Adipose tissue (tissue), 3 donors: ENCODE measurements around the gene CNTNAP5. TPM values are rescaled to one million over a fixed set of nuclear protein-coding genes. Genes with fewer than 3 reads are reported as not detected.

Experiments
- H3K27ac ChIP-seq: one replicate; pipeline ENCODE4 v1.5.1; 2013; ENCODE audit warnings: low read depth, low read length
- WGBS, 3 donors: extraction: QIAGEN DNeasy Blood & Tissue Kit; methylation state at CpG; one replicate each; pipeline ENCODE4 v1.1.7; 2013; 5-methylcytosine and 5-hydroxymethylcytosine counted together
- polyA plus RNA-seq, 3 donors: library from polyadenylated mRNA; stranded (reverse); fragments of 200-250 nt; gene quantifications; one replicate each; pipeline ENCODE4 v1.2.3, GENCODE V29; 2013
- donor health status: healthy with polysubstance abuse.
- donor health status: Bipolar disorder and iron deficiency.
- donor health status: healthy.

CNTNAP5 gene
- polyA plus RNA-seq, 3 donors = 0.10 TPM; not detected in 2

- no peak overlapping the region for H3K27ac ChIP-seq
- 69 to 88% (median 86%) methylated on average over 5 of the region's 5 CpGs for WGBS, 3 donors
These were observed 106.2 kb downstream of the CNTNAP5 start for GRCh38 chr2:124131276-124131675.

DNA sequence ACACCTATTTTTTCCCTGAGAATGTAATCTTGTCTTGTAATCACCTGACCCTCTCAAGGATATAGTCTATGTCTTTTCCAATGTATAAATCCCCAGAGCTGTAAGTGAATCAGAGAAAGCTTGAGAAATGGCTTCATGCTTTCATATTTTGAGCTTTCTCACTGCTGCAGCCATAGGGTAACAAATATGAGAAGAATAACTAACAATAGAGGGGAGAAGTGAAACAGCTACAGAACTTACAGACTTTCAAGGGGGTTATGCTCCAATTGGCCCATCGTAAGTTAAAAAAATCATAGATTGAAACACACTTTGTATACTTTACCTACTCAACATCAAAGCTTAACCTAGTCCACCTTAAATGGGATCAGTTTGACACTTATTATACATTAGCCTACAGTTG, 111.0 kb downstream of the CNTNAP5 start:
- H3K27ac ChIP-seq = no peak overlapping the region
- WGBS, 3 donors = 81 to 92% (median 82%) methylated on average over 1 of the region's 1 CpG

DNA sequence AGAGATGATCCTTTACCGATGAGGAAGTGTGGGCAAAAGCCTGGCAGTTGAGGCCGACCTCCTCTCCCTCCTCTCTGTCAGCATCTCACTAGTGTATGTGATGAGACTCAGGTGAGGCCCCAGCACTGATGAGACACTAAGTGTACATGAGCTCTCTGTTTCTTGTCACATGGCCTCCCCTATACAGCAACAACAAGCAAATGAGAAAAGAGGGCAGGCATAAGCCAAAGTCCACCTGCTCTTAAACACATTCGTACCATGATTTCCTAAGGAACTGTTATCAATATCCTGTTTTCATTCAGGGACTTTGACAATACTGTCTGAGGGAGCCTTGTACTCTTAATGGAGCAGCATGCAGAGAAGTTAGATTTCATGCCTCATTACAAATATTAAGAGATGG, 113.0 kb downstream of the CNTNAP5 start:
- H3K27ac ChIP-seq = no peak overlapping the region
- WGBS, 3 donors = 65 to 89% (median 85%) methylated on average over 3 of the region's 3 CpGs

- no peak overlapping the region for H3K27ac ChIP-seq
- 60 to 72% (median 67%) methylated on average over 4 of the region's 4 CpGs for WGBS, 3 donors
These were observed 120.9 kb downstream of the CNTNAP5 start for GRCh38 chr2:124145982-124146381.

- H3K27ac ChIP-seq = no peak overlapping the region
- WGBS, 3 donors = 82 to 85% (median 82%) methylated on average over 9 of the region's 9 CpGs
These were observed 122.5 kb downstream of the CNTNAP5 start for GRCh38 chr2:124147552-124147951.

- no peak overlapping the region for H3K27ac ChIP-seq
- WGBS, 3 donors = 47 to 67% (median 64%) methylated on average over 6 of the region's 6 CpGs
These were observed 124.5 kb downstream of the CNTNAP5 start for GRCh38 chr2:124149571-124149970.

DNA sequence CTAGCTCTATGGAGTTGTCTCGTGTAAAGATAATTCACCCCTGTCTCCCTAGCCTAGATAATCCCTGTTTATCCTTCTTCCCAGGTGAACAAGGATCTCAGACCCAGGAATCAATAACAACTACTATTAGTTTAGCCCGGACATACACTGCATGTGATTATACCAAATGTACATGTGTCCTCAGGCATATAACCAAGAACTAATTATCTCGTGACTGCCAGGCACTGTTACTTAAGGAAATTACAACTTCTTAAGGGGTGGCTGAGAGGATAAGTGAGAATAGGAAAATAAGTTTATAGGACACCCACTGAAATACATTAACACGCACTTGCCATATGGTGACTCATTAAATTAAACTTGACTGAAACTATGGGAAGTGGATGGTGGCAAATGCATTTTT, 126.6 kb downstream of the CNTNAP5 start:
- WGBS, 3 donors = 62 to 87% (median 86%) methylated on average over 4 of the region's 4 CpGs
- H3K27ac ChIP-seq = no peak overlapping the region

- 86 to 94% (median 89%) methylated on average over 8 of the region's 8 CpGs for WGBS, 3 donors
- no peak overlapping the region for H3K27ac ChIP-seq
These were observed 128.6 kb downstream of the CNTNAP5 start for GRCh38 chr2:124153713-124154112.

- H3K27ac ChIP-seq = no peak overlapping the region
- WGBS, 3 donors = 62 to 77% (median 75%) methylated on average over 1 of the region's 1 CpG
These were observed 134.1 kb downstream of the CNTNAP5 start for GRCh38 chr2:124159166-124159565.

DNA sequence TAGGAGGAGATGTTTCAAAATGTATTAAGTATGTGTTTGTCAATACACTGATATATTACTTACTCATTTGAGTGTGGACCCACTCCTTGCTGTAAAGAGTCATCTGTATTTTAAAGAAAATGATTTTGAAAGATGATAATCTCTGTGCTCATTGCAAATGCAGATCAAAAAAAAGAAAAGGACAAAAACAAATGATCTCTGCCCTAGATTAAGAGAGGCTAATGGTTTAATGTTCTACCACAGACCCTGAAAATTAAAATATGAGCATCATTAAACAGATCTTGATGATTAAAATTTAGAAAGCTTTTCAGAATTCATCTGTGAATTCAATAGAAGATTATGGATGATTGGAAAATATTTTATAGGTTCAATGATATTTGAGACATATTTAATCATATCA, 136.5 kb downstream of the CNTNAP5 start:
- no peak overlapping the region for H3K27ac ChIP-seq

GRCh38 chr2:124162256-124162655, 137.2 kb downstream of the CNTNAP5 start:
- no peak overlapping the region for H3K27ac ChIP-seq

DNA sequence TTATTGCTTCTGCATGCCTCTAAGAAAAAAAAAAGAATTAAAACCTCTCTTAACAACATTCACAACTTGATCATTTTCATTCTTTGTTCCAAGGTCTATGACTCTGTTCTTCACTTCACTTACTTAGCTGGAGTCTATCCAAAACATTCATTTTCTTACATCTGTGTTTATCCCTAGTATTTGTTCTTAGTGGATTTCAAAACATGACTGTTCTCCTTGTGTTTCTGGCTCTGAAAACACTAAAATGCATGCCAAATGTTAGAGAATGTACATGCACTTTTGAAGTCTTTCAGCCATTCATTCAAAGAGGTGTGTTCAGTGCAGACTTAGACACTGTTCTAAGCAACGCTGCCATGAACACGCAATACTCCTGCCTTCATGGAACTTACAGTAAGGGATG, 138.8 kb downstream of the CNTNAP5 start:
- WGBS, 3 donors = 70 to 76% (median 70%) methylated on average over 2 of the region's 2 CpGs
- H3K27ac ChIP-seq = no peak overlapping the region

GRCh38 chr2:124165698-124166097, 140.6 kb downstream of the CNTNAP5 start:
- 86 to 93% (median 92%) methylated on average over 6 of the region's 6 CpGs for WGBS, 3 donors
- H3K27ac ChIP-seq = no peak overlapping the region

DNA sequence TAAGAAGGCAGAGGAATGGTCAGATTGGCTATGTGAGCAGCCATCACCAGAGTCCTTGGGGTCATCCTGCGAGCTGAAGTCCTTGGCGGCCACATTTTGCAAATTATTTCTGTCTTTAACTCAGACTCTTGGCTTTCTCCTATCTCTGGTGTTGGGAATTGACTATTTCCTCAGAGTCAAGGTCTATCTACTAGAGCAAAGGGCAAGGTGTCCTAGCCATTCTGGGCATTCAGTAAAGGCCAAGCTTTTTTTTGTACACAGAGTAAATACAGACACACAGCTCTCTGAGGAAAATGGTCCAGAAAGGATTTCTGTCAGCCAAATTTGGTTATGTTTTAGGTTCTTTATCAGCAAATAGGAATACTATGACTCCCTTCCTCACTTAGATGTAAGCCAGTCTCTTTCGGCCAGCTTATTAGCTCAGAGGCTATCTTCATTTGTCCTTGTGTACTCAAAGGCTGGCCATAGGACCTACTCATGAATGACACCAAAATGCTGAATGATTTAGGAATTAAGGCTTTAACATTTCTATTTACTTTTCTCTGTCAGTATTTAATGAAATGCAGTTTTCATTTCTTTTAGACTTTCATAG, 146.5 kb downstream of the CNTNAP5 start:
- WGBS, 3 donors = 71 to 90% (median 79%) methylated on average over 3 of the region's 3 CpGs
- H3K27ac ChIP-seq = no peak overlapping the region

DNA sequence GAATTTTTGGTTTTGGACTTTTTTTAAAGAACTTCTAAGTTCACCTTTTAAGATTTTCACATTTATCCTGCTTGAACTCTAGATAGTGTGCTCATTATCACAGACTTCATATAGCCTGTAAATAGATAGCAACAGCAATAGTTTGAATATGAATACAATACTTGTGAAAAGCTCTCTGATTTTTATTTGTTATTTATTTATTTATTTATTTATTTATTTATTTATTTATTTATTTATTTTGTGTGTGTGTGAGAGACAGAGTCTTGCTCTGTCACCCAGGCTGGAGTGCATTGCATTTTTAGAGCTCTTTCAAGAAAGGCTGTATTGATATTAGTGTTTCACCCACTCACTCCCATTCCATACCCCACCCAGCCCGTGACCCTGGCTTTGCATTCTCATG, 153.6 kb downstream of the CNTNAP5 start:
- no peak overlapping the region for H3K27ac ChIP-seq
- WGBS, 3 donors = 82 to 95% (median 85%) methylated on average over 1 of the region's 1 CpG

GRCh38 chr2:124180635-124181034, 155.5 kb downstream of the CNTNAP5 start:
- no peak overlapping the region for H3K27ac ChIP-seq

- H3K27ac ChIP-seq = no peak overlapping the region
- 74 to 90% (median 89%) methylated on average over 1 of the region's 1 CpG for WGBS, 3 donors
These were observed 161.7 kb downstream of the CNTNAP5 start for GRCh38 chr2:124186801-124187200.

DNA sequence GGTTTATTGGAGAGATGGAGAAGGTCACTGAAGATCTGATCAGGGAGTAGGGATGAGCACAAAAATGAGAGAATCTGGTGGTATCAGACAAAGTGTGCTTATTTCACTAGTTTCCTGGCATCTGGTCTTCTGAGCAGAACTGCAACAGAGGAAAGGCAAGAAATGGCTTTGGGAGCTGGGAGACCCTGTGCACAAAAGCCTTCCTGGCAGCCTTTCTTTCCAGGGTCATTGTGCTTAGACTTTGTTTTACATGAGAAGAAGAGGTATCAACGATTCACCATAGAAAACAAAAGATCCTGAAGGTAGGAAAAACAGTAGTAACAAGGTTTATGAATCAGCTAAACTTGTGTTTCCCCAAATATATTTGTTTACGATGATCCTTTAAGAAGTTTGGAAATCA, 162.9 kb downstream of the CNTNAP5 start:
- 61 to 78% (median 63%) methylated on average over 2 of the region's 2 CpGs for WGBS, 3 donors

DNA sequence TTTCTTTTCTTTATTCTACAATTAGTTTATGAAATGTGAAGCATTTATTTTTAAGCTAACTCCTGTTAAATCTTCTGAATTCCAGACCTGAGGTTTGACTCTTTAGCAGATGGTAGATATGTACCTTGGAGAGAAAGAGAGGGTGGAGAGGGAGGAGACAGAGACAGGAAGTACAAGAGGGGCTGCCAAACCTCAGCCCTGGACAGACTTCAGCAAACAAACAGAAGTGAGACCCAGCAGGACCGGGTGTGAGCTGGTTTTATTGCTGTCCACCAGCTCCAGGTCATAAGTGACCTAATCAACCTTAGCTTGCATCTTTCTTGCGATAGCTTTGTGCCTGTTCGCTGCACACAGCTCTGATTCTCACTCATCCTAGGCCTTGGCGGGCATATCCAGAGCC, 168.6 kb downstream of the CNTNAP5 start:
- H3K27ac ChIP-seq = no peak overlapping the region
- WGBS, 3 donors = 58 to 78% (median 71%) methylated on average over 4 of the region's 4 CpGs

More for the DNA sequence above, 162.9 kb downstream of the CNTNAP5 start:
- no peak overlapping the region for H3K27ac ChIP-seq

DNA sequence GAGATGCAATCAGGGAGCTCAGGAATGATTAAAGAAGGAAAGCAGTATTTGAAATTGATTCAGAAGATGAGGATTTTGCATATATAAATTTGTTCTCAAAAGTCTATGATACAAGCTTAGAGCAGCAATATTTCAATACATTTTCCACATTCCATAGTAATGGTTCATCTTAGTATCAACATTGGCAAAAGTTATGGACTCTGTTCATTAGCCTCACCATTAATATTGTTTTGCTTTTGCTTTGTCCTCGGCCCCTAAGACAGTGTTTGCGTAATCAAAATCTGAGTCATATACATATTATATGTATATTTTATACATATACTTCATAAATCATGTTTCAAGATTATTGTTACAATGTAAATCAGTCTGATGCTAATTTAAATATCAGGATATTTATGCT, 176.6 kb downstream of the CNTNAP5 start:
- H3K27ac ChIP-seq = no peak overlapping the region
- WGBS, 3 donors = 73 to 85% (median 83%) methylated on average over 2 of the region's 2 CpGs

DNA sequence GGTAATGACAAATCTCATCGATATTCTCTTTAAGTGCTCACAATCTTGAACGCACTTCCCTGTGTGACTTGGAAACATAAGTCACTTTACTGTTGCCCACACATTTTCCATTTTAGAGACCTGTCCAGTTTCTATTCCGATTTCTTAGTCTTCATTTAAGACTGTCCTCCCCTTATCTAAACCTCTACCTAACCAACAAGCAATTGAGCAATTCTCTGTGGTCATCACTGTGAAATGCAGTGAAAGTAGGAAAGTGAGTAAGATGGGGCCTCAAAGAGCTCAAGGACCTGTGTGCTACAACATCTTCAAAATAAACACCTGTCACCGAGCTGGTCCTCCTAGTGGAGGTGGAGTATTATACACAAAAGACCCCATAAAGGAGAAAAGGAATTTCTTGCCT, 184.4 kb downstream of the CNTNAP5 start:
- 63 to 88% (median 84%) methylated on average over 4 of the region's 4 CpGs for WGBS, 3 donors
- no peak overlapping the region for H3K27ac ChIP-seq
